H1 (cell line): ENCODE data around the gene ETNK1. TPM values are rescaled to one million over a fixed set of nuclear protein-coding genes. Genes with fewer than 3 reads are reported as not detected.

Experiments used
- CHD7 ChIP-seq: fragments of 300-600 bp; sonication (generic); IDR thresholded peaks from 2 replicates; pipeline ENCODE4 v1.7.1; 2012; ENCODE audit warnings: low read length, moderate library complexity, mild to moderate bottlenecking, inconsistent platforms; ENCODE audit not compliant: insufficient replicate concordance
- CTCF ChIP-seq, 3 experiments: IDR thresholded peaks; 1 replicate in 2 of 3; 2 replicates in 1 of 3; pipeline versions ENCODE4 v1.5.1 to v1.6.1; 2011; ENCODE audit warnings: low read length in 3 of 3, mild to moderate bottlenecking in 3 of 3, inconsistent platforms in 2 of 3, low read depth in 1 of 3, moderate library complexity in 1 of 3; ENCODE audit not compliant: insufficient read depth in 1 of 3; ENCODE audit errors: control extremely low read depth in 1 of 3
- NRF1 ChIP-seq: IDR thresholded peaks from 2 replicates; pipeline ENCODE4 v1.6.1; 2011; ENCODE audit warnings: mild to moderate bottlenecking, low read depth, low read length, improper control_type of control experiment
- RAD21 ChIP-seq, 2 experiments: IDR thresholded peaks in 1 of 2; conservative IDR thresholded peaks in 1 of 2; 2 replicates each; pipeline ENCODE4 v1.6.1; 2011; ENCODE audit warnings: low read depth in 2 of 2, low read length in 2 of 2, improper control_type of control experiment in 1 of 2, inconsistent platforms in 1 of 2, mild to moderate bottlenecking in 1 of 2, moderate library complexity in 1 of 2
- SAP30 ChIP-seq: fragments of 300-600 bp; sonication (generic); IDR thresholded peaks from 2 replicates; pipeline ENCODE4 v1.7.1; 2012; ENCODE audit warnings: low read length, moderate library complexity, mild to moderate bottlenecking, inconsistent platforms; ENCODE audit not compliant: insufficient read depth, insufficient replicate concordance
- SIX5 ChIP-seq: IDR thresholded peaks from 2 replicates; pipeline ENCODE4 v1.6.1; 2011; ENCODE audit warnings: mild to moderate bottlenecking, low read depth, low read length
- SP2 ChIP-seq: IDR thresholded peaks from 2 replicates; pipeline ENCODE4 v1.6.1; 2012; ENCODE audit warnings: mild to moderate bottlenecking, low read length, inconsistent platforms
- SRF ChIP-seq: IDR thresholded peaks from 2 replicates; pipeline ENCODE4 v1.6.1; 2011; ENCODE audit warnings: mild to moderate bottlenecking, low read depth, low read length, moderate library complexity
- YY1 ChIP-seq: IDR thresholded peaks from 2 replicates; pipeline ENCODE4 v1.6.1; 2011; ENCODE audit warnings: low read depth, mild to moderate bottlenecking, low read length
- polyA plus RNA-seq, 7 experiments: library from polyadenylated mRNA; depleted of rRNA in 3 of 7; stranded (reverse) in 5 of 7; unstranded in 2 of 7; fragments of >200 nt in 5 of 7; fragments of 200-250 nt in 2 of 7; gene quantifications; 1 replicate in 5 of 7; 2 replicates in 1 of 7; 4 replicates in 1 of 7; pipeline versions ENCODE4 v1.2.1 to v1.2.3, GENCODE V29; 2011 to 2013; ENCODE audit warnings: missing spikeins in 2 of 7, mixed read lengths in 2 of 7
- total RNA-seq: library from RNA; stranded (reverse); fragmentation: NEBNext Ultra II Directional; extraction: Animal tissue kit (Norgen Biotek cat#: 25700); gene quantifications from 2 replicates; pipeline ENCODE4 v1.2.1, GENCODE V29; 2021

Gene ETNK1
- total and polyA plus RNA-seq, 2 of the 8 experiments (the other 6 are each of a cell fraction or from before 2014, with no cell fraction given): 11.6 to 82.7 TPM

- no peak for TF ChIP-seq CHD7
- no peak for TF ChIP-seq YY1
- TF ChIP-seq SIX5: no peak
- no peak for TF ChIP-seq RAD21 (IDR thresholded peaks at IDR 0.05 in 1 of 2, conservative IDR thresholded peaks at IDR 0.05 in 1 of 2; ENCODE audit: low read depth in 2 of 2, low read length in 2 of 2)
- no peak for TF ChIP-seq SP2
- no peak for TF ChIP-seq SRF
- TF ChIP-seq CTCF (IDR thresholded peaks at IDR 0.05; ENCODE audit: control extremely low read depth in 1 of 3, insufficient read depth in 1 of 3, low read depth in 1 of 3, low read length in 3 of 3): no peak
- TF ChIP-seq SAP30: no peak
- no peak for TF ChIP-seq NRF1
Observed at GRCh38 chr12:22698576-22698975, 73.6 kb downstream of the ETNK1 start (continued).
